Duodenal mucosa (tissue), 2 donors: ENCODE data around the gene LRRC59.
A peak's percentile ranks its signal among the peaks of the same experiment; 100 is the strongest.
"Not testable (repeated sequence)": the region's sequence is repeated elsewhere in the genome, so short reads cannot be mapped to it uniquely, and the experiment has no call there.

Experiments
- H3K27ac ChIP-seq: one replicate; pipeline ENCODE4 v1.7.0; 2013; ENCODE audit warnings: low read depth, low read length
- H3K27me3 ChIP-seq, 2 donors: one replicate each; pipeline ENCODE4 v1.7.0; 2013; ENCODE audit warnings: low read length in 2 of 2, control low read depth in 1 of 2; ENCODE audit not compliant: insufficient read depth in 2 of 2, control insufficient read depth in 1 of 2
- H3K36me3 ChIP-seq, 2 donors: one replicate each; pipeline ENCODE4 v1.7.0; 2013; ENCODE audit warnings: low read length in 2 of 2, control low read depth in 1 of 2; ENCODE audit not compliant: insufficient read depth in 2 of 2, control insufficient read depth in 1 of 2
- H3K4me1 ChIP-seq, 2 donors: one replicate each; pipeline ENCODE4 v1.7.0; 2013; ENCODE audit warnings: low read length in 2 of 2, control low read depth in 1 of 2; ENCODE audit not compliant: insufficient read depth in 2 of 2, control insufficient read depth in 1 of 2
- H3K4me3 ChIP-seq, 2 donors: one replicate each; pipeline ENCODE4 v1.7.0; 2013; ENCODE audit warnings: low read length in 2 of 2, low read depth in 1 of 2
- H3K9ac ChIP-seq, 2 donors: one replicate each; pipeline ENCODE4 v1.7.0; 2013; ENCODE audit warnings: low read length in 2 of 2, low read depth in 1 of 2
- H3K9me3 ChIP-seq, 2 donors: one replicate each; pipeline ENCODE4 v1.7.0; 2013; ENCODE audit warnings: low read length in 2 of 2, control low read depth in 1 of 2; ENCODE audit not compliant: control insufficient read depth in 1 of 2

LRRC59 gene

GRCh38 chr17:50406578-50406977, 9.3 kb upstream of the LRRC59 start:
- no peaks in the 10 kb centered on the region for H3K4me1 ChIP-seq
- H3K9me3 ChIP-seq, result no peaks in the 10 kb centered on the region
- H3K9ac ChIP-seq, result no peak overlapping the region
- no peak overlapping the region for H3K4me3 ChIP-seq
- no peak overlapping the region for H3K27ac ChIP-seq
- H3K27me3 ChIP-seq, result no peaks in the 10 kb centered on the region
- H3K36me3 ChIP-seq, result no peaks in the 10 kb centered on the region

- H3K36me3 ChIP-seq, H3K27ac ChIP-seq: not testable (repeated sequence)
Observed at GRCh38 chr17:50405351-50405750, 8.0 kb upstream of the LRRC59 start.

GRCh38 chr17:50399591-50399990, 2.3 kb upstream of the LRRC59 start:
- not testable (repeated sequence) for H3K36me3 ChIP-seq, H3K27ac ChIP-seq, H3K4me3 ChIP-seq, H3K27me3 ChIP-seq, H3K9ac ChIP-seq, H3K9me3 ChIP-seq
- peaks cover 18 to 23% of the 10 kb centered on the region in 2 donors for H3K4me1 ChIP-seq

More at GRCh38 chr17:50405351-50405750, 8.0 kb upstream of the LRRC59 start:
- H3K27me3 ChIP-seq, H3K9me3 ChIP-seq, H3K9ac ChIP-seq, H3K4me3 ChIP-seq, H3K4me1 ChIP-seq: not testable (repeated sequence)

- H3K9ac ChIP-seq, result not testable (repeated sequence)
Observed at GRCh38 chr17:50398672-50399071, 1.3 kb upstream of the LRRC59 start.

GRCh38 chr17:50397919-50398285, 579 bp upstream of the LRRC59 start:
- H3K4me1 ChIP-seq, result peaks cover 24 to 25% of the 10 kb centered on the region in 2 donors
- peaks cover 18 to 22% of the 10 kb centered on the region in 2 donors for H3K36me3 ChIP-seq
- no peak overlapping the region for H3K27ac ChIP-seq
- H3K27me3 ChIP-seq, result no peaks in the 10 kb centered on the region
- peak overlapping the region; percentile 94 to 96 for H3K4me3 ChIP-seq
- H3K9ac ChIP-seq, result peak overlapping the region in 1 of 2 donors; percentile 93
- no peaks in the 10 kb centered on the region for H3K9me3 ChIP-seq

More at GRCh38 chr17:50398672-50399071, 1.3 kb upstream of the LRRC59 start:
- H3K4me3 ChIP-seq, H3K9me3 ChIP-seq, H3K27me3 ChIP-seq, H3K27ac ChIP-seq: not testable (repeated sequence)
- H3K36me3 ChIP-seq, result peaks cover 11 to 15% of the 10 kb centered on the region in 2 donors
- peaks cover 23 to 25% of the 10 kb centered on the region in 2 donors for H3K4me1 ChIP-seq

- peak overlapping the region; percentile 68 for H3K27ac ChIP-seq
- no peaks in the 10 kb centered on the region for H3K9me3 ChIP-seq
Observed at GRCh38 chr17:50396261-50397110, 837 bp downstream of the LRRC59 start.

GRCh38 chr17:50394711-50395110, 2.6 kb downstream of the LRRC59 start:
- peaks cover 24 to 25% of the 10 kb centered on the region in 2 donors for H3K4me1 ChIP-seq
- H3K27me3 ChIP-seq, result no peaks in the 10 kb centered on the region
- H3K9me3 ChIP-seq, result no peaks in the 10 kb centered on the region
- H3K4me3 ChIP-seq, result peak overlapping the region; percentile 94 to 96
- no peak overlapping the region for H3K27ac ChIP-seq
- peaks cover 39 to 54% of the 10 kb centered on the region in 2 donors for H3K36me3 ChIP-seq
- peak overlapping the region in 1 of 2 donors; percentile 29 for H3K9ac ChIP-seq

More at GRCh38 chr17:50396261-50397110, 837 bp downstream of the LRRC59 start:
- H3K36me3 ChIP-seq, result peaks cover 30 to 36% of the 10 kb centered on the region in 2 donors
- H3K4me3 ChIP-seq, result peak overlapping the region; percentile 94 to 96
- peaks cover 24 to 25% of the 10 kb centered on the region in 2 donors for H3K4me1 ChIP-seq
- no peaks in the 10 kb centered on the region for H3K27me3 ChIP-seq
- H3K9ac ChIP-seq, result peak overlapping the region; percentile 90 to 93

GRCh38 chr17:50393700-50394099, 3.6 kb downstream of the LRRC59 start:
- H3K27me3 ChIP-seq, result no peaks in the 10 kb centered on the region
- no peak overlapping the region for H3K9ac ChIP-seq
- H3K36me3 ChIP-seq, result peaks cover 46 to 64% of the 10 kb centered on the region in 2 donors
- H3K4me3 ChIP-seq, result no peak overlapping the region
- H3K4me1 ChIP-seq, result peaks cover 24 to 25% of the 10 kb centered on the region in 2 donors
- H3K27ac ChIP-seq, result no peak overlapping the region
- no peaks in the 10 kb centered on the region for H3K9me3 ChIP-seq

- H3K9me3 ChIP-seq, result no peaks in the 10 kb centered on the region
- no peak overlapping the region for H3K27ac ChIP-seq
- H3K36me3 ChIP-seq, result peaks cover 54 to 74% of the 10 kb centered on the region in 2 donors
- no peak overlapping the region for H3K4me3 ChIP-seq
- H3K9ac ChIP-seq, result no peak overlapping the region
- H3K27me3 ChIP-seq, result no peaks in the 10 kb centered on the region
- H3K4me1 ChIP-seq, result peaks cover 21 to 24% of the 10 kb centered on the region in 2 donors
Observed at GRCh38 chr17:50392621-50393020, 4.7 kb downstream of the LRRC59 start.

GRCh38 chr17:50389534-50389933, 7.8 kb downstream of the LRRC59 start:
- Histone ChIP-seq H3K36me3 (peaks cover 77 to 99% of the 10 kb centered on the region in 2 donors), H3K4me1 (peaks cover 2 to 6% of the 10 kb centered on the region in 2 donors), H3K4me3 (no peak overlapping the region), H3K9me3 (no peaks in the 10 kb centered on the region), H3K27ac (no peak overlapping the region), H3K9ac (no peak overlapping the region), H3K27me3 (no peaks in the 10 kb centered on the region)
